ENCODE results near the gene LMAN2. TPM values are rescaled to one million over a fixed set of nuclear protein-coding genes. Genes with fewer than 3 reads are reported as not detected.

Gene LMAN2
- polyA plus RNA-seq, 3 donors, result 148 to 275 (median 259) TPM

- intact Hi-C loops (cut with micrococcal nuclease), result no loop called here
Observed at GRCh38 chr5:177359860-177360259, 8.4 kb upstream of the LMAN2 start.

GRCh38 chr5:177359451-177359851 lies 8.0 kb upstream of the LMAN2 start:
- 97% methylated on average over 6 of the region's 6 CpGs for WGBS (ENCODE audit: insufficient coverage)
- Histone ChIP-seq H3K9ac (ENCODE audit: insufficient read depth, low read length, poor library complexity, severe bottlenecking) (no peak overlapping the region), H3K27ac (ENCODE audit: low read depth in 1 of 2, low read length in 2 of 2) (peak overlapping the region in 1 of 2 donors; percentile 87), H3K4me3 (replicated peaks in 1 of 3; ENCODE audit: low read depth in 2 of 3, low read length in 3 of 3) (peak overlapping the region in 1 of 3 experiments; percentile 96), H3K79me2 (ENCODE audit: insufficient read depth, low read length) (peaks cover 66% of the 10 kb centered on the region), H3K9me3 (replicated peaks in 1 of 2; ENCODE audit: control insufficient read depth in 1 of 2, insufficient read depth in 1 of 2, low read length in 2 of 2) (peaks cover 0 to 7% of the 10 kb centered on the region in 2 donors), H3K27me3 (ENCODE audit: control insufficient read depth in 2 of 2, insufficient read depth in 2 of 2, low read length in 2 of 2) (no peaks in the 10 kb centered on the region), H2AFZ (ENCODE audit: insufficient read depth, low read depth, low read length, poor library complexity, severe bottlenecking) (no peak overlapping the region), H3K4me1 (ENCODE audit: control insufficient read depth in 1 of 2, insufficient read depth in 2 of 2, low read length in 2 of 2) (peaks cover 94 to 100% of the 10 kb centered on the region in 2 donors), H3K4me2 (replicated peaks; ENCODE audit: extremely low read depth, low read length, poor library complexity, severe bottlenecking) (peak overlapping the region; percentile 96), H4K20me1 (ENCODE audit: insufficient read depth, low read length) (peaks cover 62% of the 10 kb centered on the region), H3K36me3 (replicated peaks in 1 of 2; ENCODE audit: control insufficient read depth in 1 of 2, insufficient read depth in 2 of 2, low read length in 2 of 2) (peaks cover 2 to 8% of the 10 kb centered on the region in 2 donors)
- peaks cover 92% of the 10 kb centered on the region for H3K4me1 Mint-ChIP-seq
- peak overlapping the region in 5 of 7 donors; percentile 80 to 96 (median 86) for H3K27ac Mint-ChIP-seq
- intact Hi-C loops (cut with micrococcal nuclease), result no loop called here
- no peak for DNase-seq
- peak overlapping the region; percentile 89 to 95 for H3K4me3 Mint-ChIP-seq
- H3K27me3 Mint-ChIP-seq (ENCODE audit: low read depth in 3 of 3), result peaks cover 0 to 5% (median 2%) of the 10 kb centered on the region in 3 donors
- peaks cover 3 to 12% (median 7%) of the 10 kb centered on the region in 7 donors for H3K9me3 Mint-ChIP-seq
- peaks cover 13 to 29% of the 10 kb centered on the region in 2 donors for H3K36me3 Mint-ChIP-seq
- no peak for TF ChIP-seq CTCF (IDR thresholded peaks at IDR 0.05)

More at GRCh38 chr5:177359860-177360259, 8.4 kb upstream of the LMAN2 start:
- Histone ChIP-seq H3K4me2 (replicated peaks; ENCODE audit: extremely low read depth, low read length, poor library complexity, severe bottlenecking) (peak overlapping the region; percentile 96), H3K27ac (ENCODE audit: low read depth in 1 of 2, low read length in 2 of 2) (peak overlapping the region in 1 of 2 donors; percentile 2), H3K36me3 (replicated peaks in 1 of 2; ENCODE audit: control insufficient read depth in 1 of 2, insufficient read depth in 2 of 2, low read length in 2 of 2) (peaks cover 6 to 12% of the 10 kb centered on the region in 2 donors), H4K20me1 (ENCODE audit: insufficient read depth, low read length) (peaks cover 66% of the 10 kb centered on the region), H3K9me3 (replicated peaks in 1 of 2; ENCODE audit: control insufficient read depth in 1 of 2, insufficient read depth in 1 of 2, low read length in 2 of 2) (peaks cover 0 to 7% of the 10 kb centered on the region in 2 donors), H3K27me3 (ENCODE audit: control insufficient read depth in 2 of 2, insufficient read depth in 2 of 2, low read length in 2 of 2) (no peaks in the 10 kb centered on the region), H3K4me1 (ENCODE audit: control insufficient read depth in 1 of 2, insufficient read depth in 2 of 2, low read length in 2 of 2) (peaks cover 91 to 99% of the 10 kb centered on the region in 2 donors), H3K79me2 (ENCODE audit: insufficient read depth, low read length) (peaks cover 70% of the 10 kb centered on the region), H3K4me3 (replicated peaks in 1 of 3; ENCODE audit: low read depth in 2 of 3, low read length in 3 of 3) (peak overlapping the region in 1 of 3 experiments; percentile 96), H3K9ac (ENCODE audit: insufficient read depth, low read length, poor library complexity, severe bottlenecking) (no peak overlapping the region), H2AFZ (ENCODE audit: insufficient read depth, low read depth, low read length, poor library complexity, severe bottlenecking) (no peak overlapping the region)
- Mint-ChIP-seq H3K36me3 (peaks cover 13 to 33% of the 10 kb centered on the region in 2 donors), H3K9me3 (peaks cover 3 to 12% (median 7%) of the 10 kb centered on the region in 7 donors), H3K4me1 (peaks cover 90% of the 10 kb centered on the region), H3K27ac (peak overlapping the region in 6 of 7 donors; percentile 6 to 86 (median 64)), H3K4me3 (peak overlapping the region; percentile 89 to 95), H3K27me3 (ENCODE audit: low read depth in 3 of 3) (peaks cover 0 to 5% (median 2%) of the 10 kb centered on the region in 3 donors)
- no peak for DNase-seq
- no peak for TF ChIP-seq CTCF (IDR thresholded peaks at IDR 0.05)
- 94% methylated on average over 3 of the region's 3 CpGs for WGBS (ENCODE audit: insufficient coverage)
